Activated naive CD8-positive, alpha-beta T cell treated with anti-CD3 and anti-CD28 coated beads, Interleukin-2, amount 10 ng/mL, durations not matched to agents 7 days and 5 days (primary cell): Measurements from ENCODE around the gene MYADML2. TPM values are rescaled to one million over a fixed set of nuclear protein-coding genes. Genes with fewer than 3 reads are reported as not detected.

ENCODE experiments used
- ATAC-seq: fragments of 150-1000 bp; cut with Tn5 transposase; one replicate; pipeline ENCODE4 v1.10.0; 2021; ENCODE audit warnings: low read depth, moderate library complexity
- POLR2A ChIA-PET: fragments of 350-600 bp; sonication (Branson Sonifier 250); formaldehyde crosslinking; loops from one replicate; lab custom pipeline; 2021; ENCODE audit warnings: antibody characterized with exemption; lab: Charles Lee
- DNase-seq: peaks from one replicate; pipeline ENCODE4 v3.0.0; 2021
- H3K27ac Mint-ChIP-seq: one replicate; pipeline ENCODE4 v1.8.0; 2022; ENCODE audit warnings: mild to moderate bottlenecking, mixed read lengths
- H3K27me3 Mint-ChIP-seq: one replicate; pipeline ENCODE4 v1.8.0; 2022; ENCODE audit warnings: mild to moderate bottlenecking, moderate library complexity, mixed read lengths
- H3K36me3 Mint-ChIP-seq: one replicate; pipeline ENCODE4 v1.8.0; 2021; ENCODE audit warnings: mild to moderate bottlenecking, mixed read lengths
- H3K4me1 Mint-ChIP-seq: one replicate; pipeline ENCODE4 v1.8.0; 2021; ENCODE audit warnings: mixed read lengths
- H3K4me3 Mint-ChIP-seq: one replicate; pipeline ENCODE4 v1.8.0; 2022; ENCODE audit warnings: mild to moderate bottlenecking, moderate library complexity, mixed read lengths
- H3K9me3 Mint-ChIP-seq: one replicate; pipeline ENCODE4 v1.8.0; 2021; ENCODE audit warnings: mixed read lengths
- total RNA-seq, 2 experiments: library from RNA; stranded (reverse); gene quantifications; one replicate each; pipeline ENCODE4 v1.2.3, GENCODE V29; 2021

Gene MYADML2
- total RNA-seq, 2 experiments from 2014 or later = not detected

- H3K27ac Mint-ChIP-seq = no peak overlapping the region
- H3K9me3 Mint-ChIP-seq = no peaks in the 10 kb centered on the region
- peak overlapping the region; percentile 87 for H3K4me3 Mint-ChIP-seq
- peaks cover 5% of the 10 kb centered on the region for H3K36me3 Mint-ChIP-seq
- DNase-seq (no peak), ATAC-seq (no peak)
- POLR2A ChIA-PET = interaction anchor here (0.5 to 1.5 kb wide), 3 partner anchors 17 to 27 kb away, joined by 3 to 6 read pairs (median 5); partner anchors contain the start of gene ANAPC11
- H3K4me1 Mint-ChIP-seq = peaks cover 7% of the 10 kb centered on the region
- H3K27me3 Mint-ChIP-seq = no peaks in the 10 kb centered on the region
These were observed 37.8 kb downstream of the MYADML2 start for GRCh38 chr17:81909231-81909630.

DNA sequence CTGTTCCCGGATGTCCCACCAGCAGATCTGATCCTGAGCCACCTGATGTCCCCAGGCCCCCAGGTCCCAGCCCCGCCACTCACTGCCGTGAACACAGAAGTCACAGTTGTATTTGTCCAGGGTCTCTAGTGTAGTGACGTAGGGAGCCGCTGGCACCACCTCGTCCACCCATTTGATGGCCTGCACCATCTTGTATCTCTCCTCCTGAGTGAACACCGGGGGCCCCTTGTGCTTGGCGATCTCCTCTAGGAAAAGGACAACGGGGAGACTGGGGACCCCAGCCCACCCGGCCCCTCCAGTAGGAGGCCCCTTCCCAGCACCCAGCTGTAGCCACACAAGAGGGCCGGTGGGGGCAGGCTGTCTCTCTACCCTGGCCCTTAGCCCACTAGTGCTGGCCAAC is 38.2 kb downstream of the MYADML2 start:
- no peak for DNase-seq
- POLR2A ChIA-PET = interaction anchor here (0.5 kb wide), 1 partner anchor 26 kb away, joined by 3 read pairs; no protein-coding TSS in a partner anchor
- Mint-ChIP-seq H3K36me3 (peaks cover 5% of the 10 kb centered on the region), H3K27me3 (no peaks in the 10 kb centered on the region), H3K4me3 (peak overlapping the region; percentile 87), H3K9me3 (no peaks in the 10 kb centered on the region), H3K27ac (no peak overlapping the region), H3K4me1 (peaks cover 7% of the 10 kb centered on the region)
- ATAC-seq = no peak

GRCh38 chr17:81907219-81908145 is 39.6 kb downstream of the MYADML2 start:
- ATAC-seq = no peak

DNA sequence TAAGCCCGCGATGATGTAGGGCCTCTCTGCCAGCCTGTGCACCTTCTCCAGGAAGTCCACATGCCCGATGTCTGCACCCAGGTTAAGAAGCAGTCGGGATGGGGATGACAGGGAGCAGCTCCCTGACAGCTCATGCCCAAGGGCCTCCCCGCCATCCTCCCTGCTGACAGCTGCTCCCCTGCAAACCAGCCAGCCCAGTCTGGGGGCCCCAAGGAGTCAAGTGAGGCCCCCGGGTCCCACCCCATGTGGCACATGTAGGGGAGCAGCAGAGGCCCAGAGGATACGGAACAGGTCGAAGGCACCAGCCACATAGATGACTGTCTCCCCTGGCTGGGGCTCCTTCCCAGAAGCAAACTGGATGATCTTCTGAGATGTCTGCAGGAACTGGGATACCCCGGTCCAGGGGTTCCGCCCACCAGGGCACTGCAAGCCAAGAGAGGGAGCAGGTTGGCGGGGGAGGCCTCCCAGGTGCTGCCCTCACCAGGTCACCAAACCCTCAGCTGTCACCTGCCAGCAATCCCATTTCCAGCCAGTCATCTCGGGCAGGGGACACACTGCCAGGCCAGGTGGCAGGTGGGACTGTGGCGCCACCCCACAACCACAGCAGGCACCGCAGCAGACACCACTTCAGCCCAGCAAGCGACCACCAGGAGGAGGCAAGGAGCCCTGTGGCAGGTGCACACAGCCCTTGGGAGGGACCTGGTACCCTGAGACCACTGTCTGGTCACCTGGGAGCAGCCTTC is 40.4 kb downstream of the MYADML2 start:
- Mint-ChIP-seq H3K36me3 (no peaks in the 10 kb centered on the region), H3K27ac (no peak overlapping the region), H3K4me3 (no peak overlapping the region), H3K9me3 (no peaks in the 10 kb centered on the region), H3K4me1 (peaks cover 5% of the 10 kb centered on the region), H3K27me3 (peaks cover under 1% of the 10 kb centered on the region)
- POLR2A ChIA-PET = interaction anchor here (0.6 kb wide), 1 partner anchor 59 kb away, joined by 3 read pairs; no protein-coding TSS in a partner anchor
- ATAC-seq = no peak
- no peak for DNase-seq

More at GRCh38 chr17:81907219-81908145, 39.6 kb downstream of the MYADML2 start:
- DNase-seq = no peak
- H3K27ac Mint-ChIP-seq = no peak overlapping the region
- peaks cover 7% of the 10 kb centered on the region for H3K4me1 Mint-ChIP-seq
- no peaks in the 10 kb centered on the region for H3K9me3 Mint-ChIP-seq
- POLR2A ChIA-PET = interaction anchor here (0.5 kb wide), 1 partner anchor 27 kb away, joined by 4 read pairs; no protein-coding TSS in a partner anchor
- no peaks in the 10 kb centered on the region for H3K36me3 Mint-ChIP-seq
- no peak overlapping the region for H3K4me3 Mint-ChIP-seq
- H3K27me3 Mint-ChIP-seq = no peaks in the 10 kb centered on the region

DNA sequence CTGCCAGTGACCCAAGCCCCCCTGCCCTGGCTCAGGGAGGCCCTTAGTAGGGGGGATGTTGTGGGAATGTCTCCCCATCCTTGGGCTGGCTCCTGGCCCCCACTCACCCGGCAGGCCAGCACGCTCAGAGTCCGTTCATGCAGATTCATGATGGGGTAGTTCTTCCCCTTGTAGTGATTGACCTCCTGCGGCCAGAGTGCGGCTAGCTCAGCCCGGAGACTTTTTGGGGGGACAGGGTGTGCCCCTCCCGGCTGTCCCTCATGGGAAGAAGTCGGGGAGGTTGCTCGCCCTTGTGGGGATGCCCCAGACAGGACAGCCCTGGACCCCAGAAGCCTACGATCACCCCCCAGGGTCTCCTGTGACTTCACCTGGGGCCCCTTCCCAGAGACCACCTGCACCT is 41.0 kb downstream of the MYADML2 start:
- POLR2A ChIA-PET = interaction anchor here (0.6 kb wide), 1 partner anchor 59 kb away, joined by 3 read pairs; no protein-coding TSS in a partner anchor
- H3K36me3 Mint-ChIP-seq = peaks cover 3% of the 10 kb centered on the region
- peaks cover 4% of the 10 kb centered on the region for H3K4me1 Mint-ChIP-seq
- DNase-seq = no peak
- no peaks in the 10 kb centered on the region for H3K9me3 Mint-ChIP-seq
- no peak overlapping the region for H3K4me3 Mint-ChIP-seq
- H3K27ac Mint-ChIP-seq = no peak overlapping the region
- H3K27me3 Mint-ChIP-seq = peaks cover 7% of the 10 kb centered on the region
- no peak for ATAC-seq

DNA sequence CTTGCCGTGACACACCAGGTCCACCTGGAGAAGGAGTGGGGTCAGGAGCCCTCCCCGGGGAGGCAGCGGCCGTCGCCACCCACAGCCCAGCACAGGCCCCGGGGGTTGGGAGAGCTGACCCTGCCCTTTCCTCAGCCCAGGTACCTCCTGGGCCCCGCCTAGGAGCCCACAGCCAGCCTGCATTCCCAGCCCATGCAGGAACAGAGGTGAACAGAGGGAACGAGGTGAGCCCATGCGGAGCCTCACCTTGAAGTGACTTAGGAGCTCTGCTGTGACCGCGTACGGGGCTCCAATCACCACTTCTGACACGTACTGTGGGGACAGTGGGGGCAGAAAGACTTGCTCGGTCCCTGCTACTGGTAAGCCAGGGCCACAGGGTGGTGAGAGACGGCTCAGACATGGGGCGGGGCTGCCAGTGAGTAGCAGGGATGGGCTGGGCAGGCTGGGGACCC is 41.6 kb downstream of the MYADML2 start:
- H3K27me3 Mint-ChIP-seq = peaks cover 11% of the 10 kb centered on the region
- ATAC-seq = no peak
- POLR2A ChIA-PET = no interaction called here
- peaks cover 7% of the 10 kb centered on the region for H3K36me3 Mint-ChIP-seq
- H3K4me1 Mint-ChIP-seq = peaks cover 6% of the 10 kb centered on the region
- no peaks in the 10 kb centered on the region for H3K9me3 Mint-ChIP-seq
- DNase-seq = no peak
- H3K27ac Mint-ChIP-seq = no peak overlapping the region
- H3K4me3 Mint-ChIP-seq = no peak overlapping the region

DNA sequence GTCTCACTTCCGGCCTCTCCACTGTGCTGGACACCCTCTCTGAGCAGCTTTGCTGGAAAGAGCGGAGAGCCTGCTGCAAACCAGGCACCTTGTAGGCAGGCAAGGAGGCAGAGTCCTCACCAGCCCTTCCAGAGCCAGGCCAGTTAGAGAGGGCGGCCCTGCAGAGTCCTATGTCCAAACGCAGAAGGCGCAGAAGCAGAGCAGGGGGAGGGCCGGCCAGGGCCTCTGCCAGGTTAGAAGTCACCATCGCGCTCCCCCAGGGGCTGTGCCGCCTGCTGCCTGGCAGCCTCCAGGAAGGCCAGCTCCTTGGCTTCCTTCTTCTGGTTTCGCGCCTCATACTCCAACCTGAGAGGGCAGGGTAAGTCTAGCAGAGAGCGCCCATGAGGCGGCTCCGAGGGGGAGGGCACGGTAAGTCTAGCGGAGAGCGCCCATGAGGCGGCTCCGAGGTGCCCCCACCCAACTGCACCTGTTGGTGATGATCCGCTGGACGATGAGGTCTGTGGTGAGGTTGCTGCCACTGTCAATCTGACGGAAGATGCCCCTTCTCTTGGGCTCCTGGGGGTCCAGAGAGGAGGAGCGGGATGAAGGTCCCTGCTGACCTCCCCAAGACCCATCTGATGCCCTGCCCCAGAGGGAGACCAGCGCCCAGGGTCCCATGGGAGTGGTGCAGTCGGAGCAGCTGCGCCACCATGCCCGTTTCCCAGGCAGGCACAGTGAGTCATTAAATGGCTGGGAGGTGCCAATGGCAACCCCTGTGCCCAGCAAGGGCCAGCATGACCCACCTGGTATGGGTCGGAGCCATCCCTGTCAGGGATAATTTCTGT is 42.2 kb downstream of the MYADML2 start:
- Mint-ChIP-seq H3K4me1 (peaks cover 2% of the 10 kb centered on the region), H3K9me3 (no peaks in the 10 kb centered on the region), H3K36me3 (peaks cover 9% of the 10 kb centered on the region), H3K4me3 (no peak overlapping the region), H3K27ac (no peak overlapping the region), H3K27me3 (peaks cover 11% of the 10 kb centered on the region)
- DNase-seq (no peak), ATAC-seq (no peak)
- POLR2A ChIA-PET = no interaction called here

GRCh38 chr17:81903896-81904599 is 43.0 kb downstream of the MYADML2 start:
- POLR2A ChIA-PET = no interaction called here

DNA sequence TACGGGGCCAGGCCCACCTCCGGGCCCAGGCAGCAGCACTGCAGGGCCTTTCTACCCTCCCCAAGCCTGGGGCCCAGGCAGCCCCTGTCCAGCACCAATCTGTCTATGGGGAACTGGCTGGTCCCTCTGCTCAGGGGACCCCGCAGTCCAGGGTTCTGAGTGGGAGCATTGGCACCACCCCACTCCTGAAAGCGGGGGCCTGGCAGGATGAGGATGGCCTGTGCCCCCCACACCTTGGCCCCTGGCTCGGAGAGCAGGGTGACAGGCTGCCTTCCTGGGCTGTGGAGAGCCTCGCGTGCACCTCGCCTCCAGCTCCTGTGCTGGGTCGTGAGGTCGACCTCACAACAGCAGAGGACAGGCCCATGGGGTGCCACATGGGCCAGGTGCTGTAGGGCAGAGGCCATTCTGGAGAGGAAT is 43.6 kb downstream of the MYADML2 start:
- peaks cover 2% of the 10 kb centered on the region for H3K4me1 Mint-ChIP-seq
- peaks cover 9% of the 10 kb centered on the region for H3K36me3 Mint-ChIP-seq
- no peak for DNase-seq
- H3K9me3 Mint-ChIP-seq = no peaks in the 10 kb centered on the region
- H3K27me3 Mint-ChIP-seq = peaks cover 11% of the 10 kb centered on the region
- H3K4me3 Mint-ChIP-seq = no peak overlapping the region
- POLR2A ChIA-PET = no interaction called here
- no peak overlapping the region for H3K27ac Mint-ChIP-seq
- ATAC-seq = no peak

More at GRCh38 chr17:81903896-81904599, 43.0 kb downstream of the MYADML2 start:
- H3K36me3 Mint-ChIP-seq = peaks cover 9% of the 10 kb centered on the region
- no peaks in the 10 kb centered on the region for H3K9me3 Mint-ChIP-seq
- H3K4me1 Mint-ChIP-seq = peaks cover 2% of the 10 kb centered on the region
- no peak overlapping the region for H3K4me3 Mint-ChIP-seq
- no peak overlapping the region for H3K27ac Mint-ChIP-seq
- no peak for DNase-seq
- no peak for ATAC-seq
- H3K27me3 Mint-ChIP-seq = peaks cover 11% of the 10 kb centered on the region

DNA sequence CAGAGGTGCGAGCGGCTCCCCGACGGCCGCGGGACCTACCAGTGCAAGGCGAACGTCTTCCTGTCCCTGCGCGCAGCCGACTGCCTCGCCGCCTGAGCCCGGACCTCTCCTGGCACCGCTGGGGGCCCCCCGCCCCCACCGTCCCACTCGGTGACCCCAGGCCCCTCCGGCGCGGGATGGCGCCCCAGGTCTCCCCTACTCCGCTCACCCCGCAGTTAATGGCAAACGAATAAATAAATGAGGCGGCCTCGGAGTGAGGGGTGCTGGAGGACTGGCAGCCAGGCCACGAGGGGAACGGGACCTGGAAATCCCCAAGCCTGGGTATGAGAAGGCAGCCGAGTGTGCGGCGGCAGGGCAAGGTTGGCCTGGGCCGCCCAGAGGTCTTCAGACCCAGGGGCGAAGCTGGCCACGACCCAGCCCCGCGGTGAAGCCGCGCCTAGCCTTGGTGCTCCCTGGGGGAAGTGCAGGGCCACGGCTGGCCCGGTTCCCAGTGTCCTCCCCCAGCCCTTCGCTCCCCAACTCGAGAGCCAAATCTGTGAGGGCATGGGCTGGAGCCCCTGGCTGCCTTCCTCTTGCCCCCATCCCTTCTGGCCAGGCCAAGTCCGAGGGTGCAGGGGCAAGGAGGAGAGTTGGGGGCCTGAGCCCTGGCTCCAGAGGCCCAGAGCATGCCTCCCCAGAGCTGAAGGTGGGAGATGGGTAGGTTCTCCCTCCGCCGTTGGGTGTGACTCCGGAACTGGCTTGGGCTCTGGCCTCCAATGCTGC is 44.2 kb downstream of the MYADML2 start:
- Mint-ChIP-seq H3K27ac (no peak overlapping the region), H3K4me1 (peaks cover 2% of the 10 kb centered on the region), H3K36me3 (peaks cover 9% of the 10 kb centered on the region), H3K4me3 (no peak overlapping the region), H3K27me3 (peaks cover 11% of the 10 kb centered on the region), H3K9me3 (no peaks in the 10 kb centered on the region)
- POLR2A ChIA-PET = interaction anchor here (2.3 kb wide), 1 partner anchor 11 kb away, joined by 7 read pairs; the partner anchor contains the start of genes ALYREF and ANAPC11
- no peak for DNase-seq
- ATAC-seq = peak; percentile 56

DNA sequence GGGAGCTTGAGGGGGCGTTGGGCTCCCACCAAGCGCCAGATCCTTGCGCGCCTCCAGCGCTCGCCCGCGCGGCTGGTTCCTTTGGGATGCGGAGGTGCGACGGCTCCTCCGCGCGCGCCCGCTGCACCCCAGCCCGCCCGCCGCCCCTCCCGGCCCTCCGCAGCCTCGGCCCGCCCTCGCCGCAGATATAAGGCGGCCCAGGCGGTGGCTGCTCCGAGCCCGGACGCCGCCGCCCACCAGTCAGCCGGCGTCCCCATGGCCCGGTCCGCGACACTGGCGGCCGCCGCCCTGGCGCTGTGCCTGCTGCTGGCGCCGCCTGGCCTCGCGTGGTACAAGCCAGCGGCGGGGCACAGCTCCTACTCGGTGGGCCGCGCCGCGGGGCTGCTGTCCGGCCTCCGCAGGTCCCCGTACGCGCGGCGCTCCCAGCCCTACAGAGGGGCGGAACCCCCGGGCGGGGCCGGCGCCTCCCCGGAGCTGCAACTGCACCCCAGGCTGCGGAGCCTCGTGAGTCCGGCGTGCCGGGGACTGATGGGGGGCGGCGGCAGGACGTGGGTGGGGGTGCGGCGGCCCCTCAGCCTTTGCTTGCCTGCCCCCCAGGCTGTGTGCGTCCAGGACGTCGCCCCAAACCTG is 44.9 kb downstream of the MYADML2 start, which contains the start of gene NPB:
Gene NPB, plus strand, starts transcription at position 216 of the 630 bp plus-strand sequence. Its CDS starts 40 bp downstream, at position 256.
- H3K36me3 Mint-ChIP-seq = peaks cover 9% of the 10 kb centered on the region
- H3K27me3 Mint-ChIP-seq = peaks cover 11% of the 10 kb centered on the region
- POLR2A ChIA-PET = interaction anchor here (2.3 kb wide), 1 partner anchor 10 kb away, joined by 7 read pairs; the partner anchor contains the start of genes ALYREF and ANAPC11
- DNase-seq (no peak), ATAC-seq (peak; percentile 52)
- no peaks in the 10 kb centered on the region for H3K9me3 Mint-ChIP-seq
- no peak within 1 kb of the TSS for H3K27ac Mint-ChIP-seq
- no peak within 1 kb of the TSS for H3K4me3 Mint-ChIP-seq
- peaks cover 2% of the 10 kb centered on the region for H3K4me1 Mint-ChIP-seq
